ENCODE results near the gene CORIN.

Gene CORIN

GRCh38 chr4:47835494-47835893 is 2.4 kb downstream of the CORIN start:
- DNase-seq (ENCODE audit: low spot score) = peak; percentile 16

GRCh38 chr4:47831026-47831679 is 6.7 kb downstream of the CORIN start:
- DNase-seq (ENCODE audit: low spot score) = no peak

- DNase-seq (ENCODE audit: low spot score) = peak; percentile 6
Observed at GRCh38 chr4:47830265-47831025, 7.4 kb downstream of the CORIN start.

- no peak for DNase-seq (ENCODE audit: low spot score)
Observed at GRCh38 chr4:47829438-47829837, 8.4 kb downstream of the CORIN start.

GRCh38 chr4:47827343-47828047 is 10.4 kb downstream of the CORIN start:
- DNase-seq (ENCODE audit: low spot score) = no peak

- peak; percentile 35 for DNase-seq (ENCODE audit: low spot score)
Observed at GRCh38 chr4:47824840-47825239, 13.0 kb downstream of the CORIN start.

GRCh38 chr4:47819178-47819577 is 18.7 kb downstream of the CORIN start:
- no peak for DNase-seq (ENCODE audit: low spot score)

- DNase-seq (ENCODE audit: low spot score) = no peak
Observed at GRCh38 chr4:47817275-47817674, 20.6 kb downstream of the CORIN start.

GRCh38 chr4:47816748-47817147 is 21.1 kb downstream of the CORIN start:
- no peak for DNase-seq (ENCODE audit: low spot score)

GRCh38 chr4:47814618-47815295 is 23.1 kb downstream of the CORIN start:
- no peak for DNase-seq (ENCODE audit: low spot score)

- no peak for DNase-seq (ENCODE audit: low spot score)
Observed at GRCh38 chr4:47809654-47810203, 28.1 kb downstream of the CORIN start.

- DNase-seq (ENCODE audit: low spot score) = no peak
Observed at GRCh38 chr4:47804598-47804997, 33.3 kb downstream of the CORIN start.

- no peak for DNase-seq (ENCODE audit: low spot score)
Observed at GRCh38 chr4:47801481-47802002, 36.3 kb downstream of the CORIN start.

GRCh38 chr4:47798165-47798564 is 39.7 kb downstream of the CORIN start:
- DNase-seq (ENCODE audit: low spot score) = no peak

- DNase-seq (ENCODE audit: low spot score) = no peak
Observed at GRCh38 chr4:47791965-47792364, 45.9 kb downstream of the CORIN start.

- DNase-seq (ENCODE audit: low spot score) = no peak
Observed at GRCh38 chr4:47790105-47790504, 47.8 kb downstream of the CORIN start.

GRCh38 chr4:47788126-47788525 is 49.7 kb downstream of the CORIN start:
- no peak for DNase-seq (ENCODE audit: low spot score)

- no peak for DNase-seq (ENCODE audit: low spot score)
Observed at GRCh38 chr4:47786958-47787370, 50.9 kb downstream of the CORIN start.

- no peak for DNase-seq (ENCODE audit: low spot score)
Observed at GRCh38 chr4:47785153-47785552, 52.7 kb downstream of the CORIN start.

- no peak for DNase-seq (ENCODE audit: low spot score)
Observed at GRCh38 chr4:47784222-47784621, 53.6 kb downstream of the CORIN start.

- no peak for DNase-seq (ENCODE audit: low spot score)
Observed at GRCh38 chr4:47776353-47776752, 61.5 kb downstream of the CORIN start.

- no peak for DNase-seq (ENCODE audit: low spot score)
Observed at GRCh38 chr4:47774079-47774478, 63.8 kb downstream of the CORIN start.

All from kidney tubule cell (primary cell).